ENCODE data around the gene CGAS.
A peak's percentile ranks its signal among the peaks of the same experiment; 100 is the strongest.

Gene CGAS

GRCh38 chr6:73452107-73452461 lies at the start of gene CGAS:
Gene CGAS, minus strand, starts transcription at chr6:73452297. Its CDS starts 116 bp downstream, at chr6:73452181.
- H3K9ac ChIP-seq (ENCODE audit: low read depth, low read length), result peak within 1 kb of the TSS; percentile 55
- H3K36me3 ChIP-seq (ENCODE audit: control insufficient read depth, insufficient read depth, low read length), result no peaks in the 10 kb centered on the region
- H3K27ac ChIP-seq (ENCODE audit: low read depth, low read length), result no peak within 1 kb of the TSS
- H3K27me3 ChIP-seq (ENCODE audit: control insufficient read depth, insufficient read depth, low read length), result peaks cover 10% of the 10 kb centered on the region
- H3K9me3 ChIP-seq (ENCODE audit: control insufficient read depth, insufficient read depth, low read length), result no peaks in the 10 kb centered on the region
- peak within 1 kb of the TSS; percentile 53 for H3K4me3 ChIP-seq (ENCODE audit: low read depth, low read length)
- 0 out of 2 replicates have a peak, but pooled peaks cover 5% of the 10 kb centered on the region for H3K4me1 ChIP-seq (ENCODE audit: control insufficient read depth, insufficient read depth, low read length)

- Histone ChIP-seq H3K9ac (ENCODE audit: low read depth, low read length) (no peak overlapping the region), H3K9me3 (ENCODE audit: control insufficient read depth, insufficient read depth, low read length) (no peaks in the 10 kb centered on the region), H3K27me3 (ENCODE audit: control insufficient read depth, insufficient read depth, low read length) (no peaks in the 10 kb centered on the region), H3K4me3 (ENCODE audit: low read depth, low read length) (no peak overlapping the region), H3K4me1 (ENCODE audit: control insufficient read depth, insufficient read depth, low read length) (no peaks in the 10 kb centered on the region), H3K27ac (ENCODE audit: low read depth, low read length) (no peak overlapping the region), H3K36me3 (ENCODE audit: control insufficient read depth, insufficient read depth, low read length) (peaks cover 69% of the 10 kb centered on the region)
Observed at GRCh38 chr6:73497915-73498314, 45.8 kb upstream of the CGAS start.

GRCh38 chr6:73491377-73491776 lies 39.3 kb upstream of the CGAS start:
- Histone ChIP-seq H3K9me3 (ENCODE audit: control insufficient read depth, insufficient read depth, low read length) (no peaks in the 10 kb centered on the region), H3K36me3 (ENCODE audit: control insufficient read depth, insufficient read depth, low read length) (peaks cover 68% of the 10 kb centered on the region)

GRCh38 chr6:73487473-73487872 lies 35.4 kb upstream of the CGAS start:
- Histone ChIP-seq H3K27me3 (ENCODE audit: control insufficient read depth, insufficient read depth, low read length) (no peaks in the 10 kb centered on the region), H3K9me3 (ENCODE audit: control insufficient read depth, insufficient read depth, low read length) (no peaks in the 10 kb centered on the region)

More at GRCh38 chr6:73491377-73491776, 39.3 kb upstream of the CGAS start:
- Histone ChIP-seq H3K9ac (ENCODE audit: low read depth, low read length) (no peak overlapping the region), H3K4me1 (ENCODE audit: control insufficient read depth, insufficient read depth, low read length) (no peaks in the 10 kb centered on the region), H3K27me3 (ENCODE audit: control insufficient read depth, insufficient read depth, low read length) (no peaks in the 10 kb centered on the region), H3K27ac (ENCODE audit: low read depth, low read length) (no peak overlapping the region), H3K4me3 (ENCODE audit: low read depth, low read length) (no peak overlapping the region)

GRCh38 chr6:73484438-73484837 lies 32.3 kb upstream of the CGAS start:
- no peaks in the 10 kb centered on the region for H3K27me3 ChIP-seq (ENCODE audit: control insufficient read depth, insufficient read depth, low read length)
- H3K4me3 ChIP-seq (ENCODE audit: low read depth, low read length), result no peak overlapping the region
- no peak overlapping the region for H3K27ac ChIP-seq (ENCODE audit: low read depth, low read length)
- peaks cover 89% of the 10 kb centered on the region for H3K36me3 ChIP-seq (ENCODE audit: control insufficient read depth, insufficient read depth, low read length)
- H3K9me3 ChIP-seq (ENCODE audit: control insufficient read depth, insufficient read depth, low read length), result no peaks in the 10 kb centered on the region
- H3K4me1 ChIP-seq (ENCODE audit: control insufficient read depth, insufficient read depth, low read length), result no peaks in the 10 kb centered on the region
- no peak overlapping the region for H3K9ac ChIP-seq (ENCODE audit: low read depth, low read length)

More at GRCh38 chr6:73487473-73487872, 35.4 kb upstream of the CGAS start:
- Histone ChIP-seq H3K27ac (ENCODE audit: low read depth, low read length) (no peak overlapping the region), H3K36me3 (ENCODE audit: control insufficient read depth, insufficient read depth, low read length) (peaks cover 76% of the 10 kb centered on the region), H3K4me1 (ENCODE audit: control insufficient read depth, insufficient read depth, low read length) (no peaks in the 10 kb centered on the region), H3K4me3 (ENCODE audit: low read depth, low read length) (no peak overlapping the region), H3K9ac (ENCODE audit: low read depth, low read length) (no peak overlapping the region)

GRCh38 chr6:73481969-73482368 lies 29.9 kb upstream of the CGAS start:
- Histone ChIP-seq H3K27ac (ENCODE audit: low read depth, low read length) (no peak overlapping the region), H3K27me3 (ENCODE audit: control insufficient read depth, insufficient read depth, low read length) (no peaks in the 10 kb centered on the region), H3K9ac (ENCODE audit: low read depth, low read length) (no peak overlapping the region), H3K4me1 (ENCODE audit: control insufficient read depth, insufficient read depth, low read length) (no peaks in the 10 kb centered on the region), H3K36me3 (ENCODE audit: control insufficient read depth, insufficient read depth, low read length) (peaks cover 80% of the 10 kb centered on the region), H3K9me3 (ENCODE audit: control insufficient read depth, insufficient read depth, low read length) (no peaks in the 10 kb centered on the region), H3K4me3 (ENCODE audit: low read depth, low read length) (no peak overlapping the region)

- Histone ChIP-seq H3K27me3 (ENCODE audit: control insufficient read depth, insufficient read depth, low read length) (no peaks in the 10 kb centered on the region), H3K36me3 (ENCODE audit: control insufficient read depth, insufficient read depth, low read length) (peaks cover 78% of the 10 kb centered on the region)
Observed at GRCh38 chr6:73477407-73477806, 25.3 kb upstream of the CGAS start.

GRCh38 chr6:73476723-73477122 lies 24.6 kb upstream of the CGAS start:
- Histone ChIP-seq H3K27ac (ENCODE audit: low read depth, low read length) (no peak overlapping the region), H3K9ac (ENCODE audit: low read depth, low read length) (no peak overlapping the region), H3K27me3 (ENCODE audit: control insufficient read depth, insufficient read depth, low read length) (no peaks in the 10 kb centered on the region), H3K36me3 (ENCODE audit: control insufficient read depth, insufficient read depth, low read length) (peaks cover 78% of the 10 kb centered on the region), H3K4me3 (ENCODE audit: low read depth, low read length) (no peak overlapping the region), H3K4me1 (ENCODE audit: control insufficient read depth, insufficient read depth, low read length) (no peaks in the 10 kb centered on the region), H3K9me3 (ENCODE audit: control insufficient read depth, insufficient read depth, low read length) (no peaks in the 10 kb centered on the region)

More at GRCh38 chr6:73477407-73477806, 25.3 kb upstream of the CGAS start:
- Histone ChIP-seq H3K9ac (ENCODE audit: low read depth, low read length) (no peak overlapping the region), H3K4me1 (ENCODE audit: control insufficient read depth, insufficient read depth, low read length) (no peaks in the 10 kb centered on the region), H3K9me3 (ENCODE audit: control insufficient read depth, insufficient read depth, low read length) (no peaks in the 10 kb centered on the region), H3K27ac (ENCODE audit: low read depth, low read length) (no peak overlapping the region), H3K4me3 (ENCODE audit: low read depth, low read length) (no peak overlapping the region)

GRCh38 chr6:73471686-73472290 lies 19.7 kb upstream of the CGAS start:
- Histone ChIP-seq H3K4me3 (ENCODE audit: low read depth, low read length) (no peak overlapping the region), H3K36me3 (ENCODE audit: control insufficient read depth, insufficient read depth, low read length) (peaks cover 84% of the 10 kb centered on the region), H3K9ac (ENCODE audit: low read depth, low read length) (no peak overlapping the region), H3K27ac (ENCODE audit: low read depth, low read length) (no peak overlapping the region), H3K27me3 (ENCODE audit: control insufficient read depth, insufficient read depth, low read length) (no peaks in the 10 kb centered on the region), H3K4me1 (ENCODE audit: control insufficient read depth, insufficient read depth, low read length) (no peaks in the 10 kb centered on the region), H3K9me3 (ENCODE audit: control insufficient read depth, insufficient read depth, low read length) (no peaks in the 10 kb centered on the region)

- H3K9me3 ChIP-seq (ENCODE audit: control insufficient read depth, insufficient read depth, low read length), result no peaks in the 10 kb centered on the region
- peak within 1 kb of the TSS; percentile 81 for H3K27ac ChIP-seq (ENCODE audit: low read depth, low read length)
- no peaks in the 10 kb centered on the region for H3K27me3 ChIP-seq (ENCODE audit: control insufficient read depth, insufficient read depth, low read length)
- no peaks in the 10 kb centered on the region for H3K4me1 ChIP-seq (ENCODE audit: control insufficient read depth, insufficient read depth, low read length)
- peaks cover 14% of the 10 kb centered on the region for H3K36me3 ChIP-seq (ENCODE audit: control insufficient read depth, insufficient read depth, low read length)
- peak within 1 kb of the TSS; percentile 94 for H3K4me3 ChIP-seq (ENCODE audit: low read depth, low read length)
- H3K9ac ChIP-seq (ENCODE audit: low read depth, low read length), result peak within 1 kb of the TSS; percentile 91
Observed at GRCh38 chr6:73461537-73462350, 9.6 kb upstream of the CGAS start, which contains the start of gene MTO1. Gene MTO1, plus strand, starts transcription at chr6:73461737. Its CDS starts 118 bp downstream, at chr6:73461855.

GRCh38 chr6:73460056-73460455 lies 8.0 kb upstream of the CGAS start:
- no peaks in the 10 kb centered on the region for H3K27me3 ChIP-seq (ENCODE audit: control insufficient read depth, insufficient read depth, low read length)
- no peaks in the 10 kb centered on the region for H3K4me1 ChIP-seq (ENCODE audit: control insufficient read depth, insufficient read depth, low read length)
- H3K27ac ChIP-seq (ENCODE audit: low read depth, low read length), result no peak overlapping the region
- no peaks in the 10 kb centered on the region for H3K9me3 ChIP-seq (ENCODE audit: control insufficient read depth, insufficient read depth, low read length)
- no peak overlapping the region for H3K9ac ChIP-seq (ENCODE audit: low read depth, low read length)
- peaks cover 5% of the 10 kb centered on the region for H3K36me3 ChIP-seq (ENCODE audit: control insufficient read depth, insufficient read depth, low read length)
- no peak overlapping the region for H3K4me3 ChIP-seq (ENCODE audit: low read depth, low read length)

Measured in HUES48 (cell line).